ENCODE data around the gene LDHAL6A.

The LDHAL6A gene

DNA sequence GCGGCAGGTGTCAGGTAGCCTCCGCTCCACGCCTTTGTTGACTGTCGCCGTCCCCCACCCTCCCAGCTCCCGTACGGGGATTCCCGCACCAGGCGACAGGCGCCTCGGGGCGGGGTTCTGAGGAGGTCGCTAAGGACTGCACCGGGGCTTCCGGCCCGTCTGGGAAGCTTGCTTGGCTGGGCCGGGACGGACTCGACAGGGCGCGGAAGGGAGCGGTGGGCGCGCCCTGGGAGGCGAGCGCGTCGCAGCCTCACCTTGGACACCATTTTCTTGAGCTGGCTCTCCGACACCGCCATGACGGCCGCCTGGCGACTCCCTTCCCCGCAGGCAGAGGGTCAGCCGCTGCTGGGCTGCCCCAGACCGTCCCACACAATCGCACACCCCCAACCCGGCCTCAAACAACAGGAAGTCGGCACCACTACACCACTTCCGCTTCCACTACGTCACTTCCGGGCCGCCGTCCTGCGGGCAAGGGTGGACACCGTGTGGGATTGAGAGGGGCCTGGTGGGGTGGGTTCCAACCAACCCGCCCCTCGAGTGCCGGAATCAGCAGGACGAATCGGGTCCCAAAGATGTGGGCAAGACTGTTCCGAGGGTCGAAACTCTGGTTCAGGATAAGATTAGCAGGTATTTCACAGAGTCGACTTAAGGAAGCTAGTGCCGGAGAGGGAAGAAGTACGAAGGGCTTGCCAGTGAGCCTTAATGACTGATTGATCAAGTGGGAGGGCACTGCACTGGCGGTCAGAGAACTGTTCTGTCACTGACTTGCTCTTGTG lies 71.1 kb downstream of the LDHAL6A start, which contains the start of gene TSG101 (continued):
- TF ChIP-seq, protein P1, sequence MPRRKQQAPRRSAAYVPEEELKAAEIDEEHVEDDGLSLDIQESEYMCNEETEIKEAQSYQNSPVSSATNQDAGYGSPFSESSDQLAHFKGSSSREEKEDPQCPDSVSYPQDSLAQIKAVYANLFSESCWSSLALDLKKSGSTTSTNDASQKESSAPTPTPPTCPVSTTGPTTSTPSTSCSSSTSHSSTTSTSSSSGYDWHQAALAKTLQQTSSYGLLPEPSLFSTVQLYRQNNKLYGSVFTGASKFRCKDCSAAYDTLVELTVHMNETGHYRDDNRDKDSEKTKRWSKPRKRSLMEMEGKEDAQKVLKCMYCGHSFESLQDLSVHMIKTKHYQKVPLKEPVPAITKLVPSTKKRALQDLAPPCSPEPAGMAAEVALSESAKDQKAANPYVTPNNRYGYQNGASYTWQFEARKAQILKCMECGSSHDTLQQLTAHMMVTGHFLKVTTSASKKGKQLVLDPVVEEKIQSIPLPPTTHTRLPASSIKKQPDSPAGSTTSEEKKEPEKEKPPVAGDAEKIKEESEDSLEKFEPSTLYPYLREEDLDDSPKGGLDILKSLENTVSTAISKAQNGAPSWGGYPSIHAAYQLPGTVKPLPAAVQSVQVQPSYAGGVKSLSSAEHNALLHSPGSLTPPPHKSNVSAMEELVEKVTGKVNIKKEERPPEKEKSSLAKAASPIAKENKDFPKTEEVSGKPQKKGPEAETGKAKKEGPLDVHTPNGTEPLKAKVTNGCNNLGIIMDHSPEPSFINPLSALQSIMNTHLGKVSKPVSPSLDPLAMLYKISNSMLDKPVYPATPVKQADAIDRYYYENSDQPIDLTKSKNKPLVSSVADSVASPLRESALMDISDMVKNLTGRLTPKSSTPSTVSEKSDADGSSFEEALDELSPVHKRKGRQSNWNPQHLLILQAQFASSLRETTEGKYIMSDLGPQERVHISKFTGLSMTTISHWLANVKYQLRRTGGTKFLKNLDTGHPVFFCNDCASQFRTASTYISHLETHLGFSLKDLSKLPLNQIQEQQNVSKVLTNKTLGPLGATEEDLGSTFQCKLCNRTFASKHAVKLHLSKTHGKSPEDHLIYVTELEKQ (tag by site-specific recombination; IDR thresholded peaks at IDR 0.05; ENCODE audit: borderline replicate concordance), result no peak
- TF ChIP-seq, protein P2, sequence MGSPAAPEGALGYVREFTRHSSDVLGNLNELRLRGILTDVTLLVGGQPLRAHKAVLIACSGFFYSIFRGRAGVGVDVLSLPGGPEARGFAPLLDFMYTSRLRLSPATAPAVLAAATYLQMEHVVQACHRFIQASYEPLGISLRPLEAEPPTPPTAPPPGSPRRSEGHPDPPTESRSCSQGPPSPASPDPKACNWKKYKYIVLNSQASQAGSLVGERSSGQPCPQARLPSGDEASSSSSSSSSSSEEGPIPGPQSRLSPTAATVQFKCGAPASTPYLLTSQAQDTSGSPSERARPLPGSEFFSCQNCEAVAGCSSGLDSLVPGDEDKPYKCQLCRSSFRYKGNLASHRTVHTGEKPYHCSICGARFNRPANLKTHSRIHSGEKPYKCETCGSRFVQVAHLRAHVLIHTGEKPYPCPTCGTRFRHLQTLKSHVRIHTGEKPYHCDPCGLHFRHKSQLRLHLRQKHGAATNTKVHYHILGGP (tag by site-specific recombination; IDR thresholded peaks at IDR 0.05), result no peak
- TF ChIP-seq ZNF707 (tag by site-specific recombination; IDR thresholded peaks at IDR 0.05), result no peak
- no peak for TF ChIP-seq ZNF585B (tag by site-specific recombination; IDR thresholded peaks at IDR 0.05)
- no peak for TF ChIP-seq ZNF560 (tag by site-specific recombination; IDR thresholded peaks at IDR 0.05; ENCODE audit: borderline replicate concordance)
- TF ChIP-seq ZIC2 (tag by site-specific recombination; IDR thresholded peaks at IDR 0.05), result peak; percentile 44; the same call in 1 of the 2 replicates
- no peak for TF ChIP-seq ZNF169 (tag by site-specific recombination; IDR thresholded peaks at IDR 0.05)
- TF ChIP-seq ZNF140 (tag by site-specific recombination; IDR thresholded peaks at IDR 0.05), result no peak
- TF ChIP-seq ZNF426 (tag by site-specific recombination; IDR thresholded peaks at IDR 0.05), result no peak
- TF ChIP-seq, protein P3, sequence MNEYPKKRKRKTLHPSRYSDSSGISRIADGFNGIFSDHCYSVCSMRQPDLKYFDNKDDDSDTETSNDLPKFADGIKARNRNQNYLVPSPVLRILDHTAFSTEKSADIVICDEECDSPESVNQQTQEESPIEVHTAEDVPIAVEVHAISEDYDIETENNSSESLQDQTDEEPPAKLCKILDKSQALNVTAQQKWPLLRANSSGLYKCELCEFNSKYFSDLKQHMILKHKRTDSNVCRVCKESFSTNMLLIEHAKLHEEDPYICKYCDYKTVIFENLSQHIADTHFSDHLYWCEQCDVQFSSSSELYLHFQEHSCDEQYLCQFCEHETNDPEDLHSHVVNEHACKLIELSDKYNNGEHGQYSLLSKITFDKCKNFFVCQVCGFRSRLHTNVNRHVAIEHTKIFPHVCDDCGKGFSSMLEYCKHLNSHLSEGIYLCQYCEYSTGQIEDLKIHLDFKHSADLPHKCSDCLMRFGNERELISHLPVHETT (tag by site-specific recombination; IDR thresholded peaks at IDR 0.05), result peak; percentile 26; the same call in 1 of the 2 replicates
- TF ChIP-seq ZNF521 (tag by site-specific recombination; IDR thresholded peaks at IDR 0.05), result no peak
- no peak for TF ChIP-seq GFI1B (tag by site-specific recombination; IDR thresholded peaks at IDR 0.05)
- no peak for TF ChIP-seq ZNF112 (tag by site-specific recombination; IDR thresholded peaks at IDR 0.05)
- no peak for TF ChIP-seq ZNF677 (tag by site-specific recombination; IDR thresholded peaks at IDR 0.05)
- TF ChIP-seq ZNF830 (tag by site-specific recombination; IDR thresholded peaks at IDR 0.05; ENCODE audit: low read depth), result no peak
- TF ChIP-seq, protein P4, sequence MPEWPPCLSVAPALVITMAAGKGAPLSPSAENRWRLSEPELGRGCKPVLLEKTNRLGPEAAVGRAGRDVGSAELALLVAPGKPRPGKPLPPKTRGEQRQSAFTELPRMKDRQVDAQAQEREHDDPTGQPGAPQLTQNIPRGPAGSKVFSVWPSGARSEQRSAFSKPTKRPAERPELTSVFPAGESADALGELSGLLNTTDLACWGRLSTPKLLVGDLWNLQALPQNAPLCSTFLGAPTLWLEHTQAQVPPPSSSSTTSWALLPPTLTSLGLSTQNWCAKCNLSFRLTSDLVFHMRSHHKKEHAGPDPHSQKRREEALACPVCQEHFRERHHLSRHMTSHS (tag by site-specific recombination; IDR thresholded peaks at IDR 0.05), result no peak
- TF ChIP-seq, protein P5, sequence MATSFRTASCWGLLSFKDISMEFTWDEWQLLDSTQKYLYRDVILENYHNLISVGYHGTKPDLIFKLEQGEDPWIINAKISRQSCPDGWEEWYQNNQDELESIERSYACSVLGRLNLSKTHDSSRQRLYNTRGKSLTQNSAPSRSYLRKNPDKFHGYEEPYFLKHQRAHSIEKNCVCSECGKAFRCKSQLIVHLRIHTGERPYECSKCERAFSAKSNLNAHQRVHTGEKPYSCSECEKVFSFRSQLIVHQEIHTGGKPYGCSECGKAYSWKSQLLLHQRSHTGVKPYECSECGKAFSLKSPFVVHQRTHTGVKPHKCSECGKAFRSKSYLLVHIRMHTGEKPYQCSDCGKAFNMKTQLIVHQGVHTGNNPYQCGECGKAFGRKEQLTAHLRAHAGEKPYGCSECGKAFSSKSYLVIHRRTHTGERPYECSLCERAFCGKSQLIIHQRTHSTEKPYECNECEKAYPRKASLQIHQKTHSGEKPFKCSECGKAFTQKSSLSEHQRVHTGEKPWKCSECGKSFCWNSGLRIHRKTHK (tag by site-specific recombination; IDR thresholded peaks at IDR 0.05), result no peak
- TF ChIP-seq ZEB2 (tag by site-specific recombination; IDR thresholded peaks at IDR 0.05), result 0 out of 2 replicates have a peak, but pooled peaks have one; percentile 34
- TF ChIP-seq ZNF335 (tag by site-specific recombination; conservative IDR thresholded peaks at IDR 0.05), result peak; percentile 98
- TF ChIP-seq, protein P6, sequence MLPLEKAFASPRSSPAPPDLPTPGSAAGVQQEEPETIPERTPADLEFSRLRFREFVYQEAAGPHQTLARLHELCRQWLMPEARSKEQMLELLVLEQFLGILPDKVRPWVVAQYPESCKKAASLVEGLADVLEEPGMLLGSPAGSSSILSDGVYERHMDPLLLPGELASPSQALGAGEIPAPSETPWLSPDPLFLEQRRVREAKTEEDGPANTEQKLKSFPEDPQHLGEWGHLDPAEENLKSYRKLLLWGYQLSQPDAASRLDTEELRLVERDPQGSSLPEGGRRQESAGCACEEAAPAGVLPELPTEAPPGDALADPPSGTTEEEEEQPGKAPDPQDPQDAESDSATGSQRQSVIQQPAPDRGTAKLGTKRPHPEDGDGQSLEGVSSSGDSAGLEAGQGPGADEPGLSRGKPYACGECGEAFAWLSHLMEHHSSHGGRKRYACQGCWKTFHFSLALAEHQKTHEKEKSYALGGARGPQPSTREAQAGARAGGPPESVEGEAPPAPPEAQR (tag by site-specific recombination; IDR thresholded peaks at IDR 0.05), result no peak
- no peak for TF ChIP-seq ZNF416 (tag by site-specific recombination; IDR thresholded peaks at IDR 0.05)
- peak; percentile 81; the same call in 1 of the 2 replicates for TF ChIP-seq ZBTB48 (tag by site-specific recombination; IDR thresholded peaks at IDR 0.05)
- TF ChIP-seq ZSCAN23 (tag by site-specific recombination; IDR thresholded peaks at IDR 0.05), result no peak
- no peak for TF ChIP-seq ZNF354C (tag by site-specific recombination; IDR thresholded peaks at IDR 0.05; ENCODE audit: borderline replicate concordance, low read depth)
- no peak for TF ChIP-seq ZNF274 (IDR thresholded peaks at IDR 0.05; ENCODE audit: low read length)
- TF ChIP-seq ZNF274 (tag by site-specific recombination; IDR thresholded peaks at IDR 0.05; ENCODE audit: borderline replicate concordance), result no peak
- no peak for TF ChIP-seq KLF7 (tag by site-specific recombination; IDR thresholded peaks at IDR 0.05; ENCODE audit: borderline replicate concordance)
- TF ChIP-seq TRIM28 (IDR thresholded peaks at IDR 0.05; ENCODE audit: borderline replicate concordance, low read length), result no peak
- TF ChIP-seq ZNF621 (tag by site-specific recombination; IDR thresholded peaks at IDR 0.05), result no peak
- 0 out of 2 replicates have a peak, but pooled peaks have one; percentile 14 for TF ChIP-seq ZFP69B (tag by site-specific recombination; IDR thresholded peaks at IDR 0.05)
- peak; percentile 66 for TF ChIP-seq SP3 (tag by site-specific recombination; IDR thresholded peaks at IDR 0.05)

Measured in HEK293 (cell line).